ENCODE results near the gene DLGAP4. TPM values are rescaled to one million over a fixed set of nuclear protein-coding genes. Genes with fewer than 3 reads are reported as not detected.

DLGAP4 gene
- total and polyA plus RNA-seq, 10 donors: 12.0 to 60.9 (median 45.9) TPM

DNA sequence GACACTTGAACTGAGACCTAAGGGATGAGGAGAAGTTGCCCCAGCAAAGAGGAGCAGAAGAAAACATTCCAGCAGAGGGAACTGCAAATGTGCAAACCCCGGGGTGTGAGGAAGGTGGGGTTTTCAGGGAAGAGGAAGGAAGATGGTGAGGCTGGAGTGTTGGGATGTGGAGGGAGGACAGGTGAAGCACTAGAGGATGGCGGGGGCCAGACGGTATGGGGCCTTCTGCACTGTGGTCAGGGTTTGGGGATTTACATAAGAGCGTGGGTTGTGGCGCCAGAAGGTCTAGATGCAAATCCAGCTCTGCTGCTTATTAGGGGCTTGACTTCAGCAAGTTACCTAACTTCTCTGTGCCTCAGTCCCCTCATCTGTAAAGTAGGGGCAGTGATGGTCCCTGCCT is 16.0 kb downstream of the DLGAP4 start:
- 41 to 56% (median 55%) methylated on average over 5 of the region's 5 CpGs for WGBS, 5 donors
- intact Hi-C loops (cut with DNase I; ENCODE audit: low total_unique reads): no loop called here

DNA sequence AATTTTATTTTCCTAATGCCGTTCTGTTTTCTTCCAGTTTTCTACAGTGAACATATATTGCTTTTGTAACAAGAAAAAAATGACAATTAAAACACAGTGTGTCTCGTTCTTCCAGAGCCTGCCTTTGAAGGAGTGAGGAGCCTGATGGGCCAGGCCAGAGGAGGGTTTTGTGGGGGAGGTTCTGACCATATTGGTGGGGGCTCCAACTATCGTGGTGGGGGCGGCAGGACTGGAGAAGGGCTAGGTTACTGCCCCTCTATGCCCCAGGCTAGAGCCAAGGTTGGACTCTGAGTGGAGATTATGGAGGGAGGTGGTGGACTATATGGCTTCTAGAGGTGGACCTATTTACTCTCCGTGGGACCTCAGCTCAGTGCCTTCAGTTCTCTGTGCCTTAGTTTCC is 24.0 kb downstream of the DLGAP4 start:
- WGBS, 5 donors: 80 to 89% (median 82%) methylated on average over 5 of the region's 5 CpGs
- DNase-seq: no peak
- Histone ChIP-seq H3K27ac (no peak overlapping the region), H3K9me3 (peaks cover 0 to 23% (median 23%) of the 10 kb centered on the region in 8 donors), H3K36me3 (no peaks in the 10 kb centered on the region), H3K4me1 (no peaks in the 10 kb centered on the region), H3K27me3 (replicated peaks in 1 of 7) (peaks cover 0 to 44% (median 6%) of the 10 kb centered on the region in 7 donors), H3K4me3 (no peak overlapping the region)
- intact Hi-C loops (cut with DNase I; ENCODE audit: low total_unique reads): no loop called here
- TF ChIP-seq POLR2AphosphoS5 (IDR thresholded peaks at IDR 0.05) (no peak), POLR2A (IDR thresholded peaks at IDR 0.05) (no peak)
- TF ChIP-seq, protein P1, sequence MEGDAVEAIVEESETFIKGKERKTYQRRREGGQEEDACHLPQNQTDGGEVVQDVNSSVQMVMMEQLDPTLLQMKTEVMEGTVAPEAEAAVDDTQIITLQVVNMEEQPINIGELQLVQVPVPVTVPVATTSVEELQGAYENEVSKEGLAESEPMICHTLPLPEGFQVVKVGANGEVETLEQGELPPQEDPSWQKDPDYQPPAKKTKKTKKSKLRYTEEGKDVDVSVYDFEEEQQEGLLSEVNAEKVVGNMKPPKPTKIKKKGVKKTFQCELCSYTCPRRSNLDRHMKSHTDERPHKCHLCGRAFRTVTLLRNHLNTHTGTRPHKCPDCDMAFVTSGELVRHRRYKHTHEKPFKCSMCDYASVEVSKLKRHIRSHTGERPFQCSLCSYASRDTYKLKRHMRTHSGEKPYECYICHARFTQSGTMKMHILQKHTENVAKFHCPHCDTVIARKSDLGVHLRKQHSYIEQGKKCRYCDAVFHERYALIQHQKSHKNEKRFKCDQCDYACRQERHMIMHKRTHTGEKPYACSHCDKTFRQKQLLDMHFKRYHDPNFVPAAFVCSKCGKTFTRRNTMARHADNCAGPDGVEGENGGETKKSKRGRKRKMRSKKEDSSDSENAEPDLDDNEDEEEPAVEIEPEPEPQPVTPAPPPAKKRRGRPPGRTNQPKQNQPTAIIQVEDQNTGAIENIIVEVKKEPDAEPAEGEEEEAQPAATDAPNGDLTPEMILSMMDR (IDR thresholded peaks at IDR 0.05 in 8 of 11, conservative IDR thresholded peaks at IDR 0.05 in 3 of 11): no peak

More for the DNA sequence above, 16.0 kb downstream of the DLGAP4 start:
- TF ChIP-seq POLR2A (IDR thresholded peaks at IDR 0.05): no peak
- TF ChIP-seq POLR2AphosphoS5 (IDR thresholded peaks at IDR 0.05): no peak
- TF ChIP-seq, protein P1 (IDR thresholded peaks at IDR 0.05 in 8 of 11, conservative IDR thresholded peaks at IDR 0.05 in 3 of 11): no peak
- Histone ChIP-seq H3K27ac (no peak overlapping the region), H3K27me3 (replicated peaks in 1 of 7) (peaks cover 0 to 17% (median 0%) of the 10 kb centered on the region in 7 donors), H3K4me3 (no peak overlapping the region), H3K9me3 (peaks cover 0 to 37% (median 27%) of the 10 kb centered on the region in 8 donors), H3K36me3 (no peaks in the 10 kb centered on the region), H3K4me1 (no peaks in the 10 kb centered on the region)
- DNase-seq: no peak

DNA sequence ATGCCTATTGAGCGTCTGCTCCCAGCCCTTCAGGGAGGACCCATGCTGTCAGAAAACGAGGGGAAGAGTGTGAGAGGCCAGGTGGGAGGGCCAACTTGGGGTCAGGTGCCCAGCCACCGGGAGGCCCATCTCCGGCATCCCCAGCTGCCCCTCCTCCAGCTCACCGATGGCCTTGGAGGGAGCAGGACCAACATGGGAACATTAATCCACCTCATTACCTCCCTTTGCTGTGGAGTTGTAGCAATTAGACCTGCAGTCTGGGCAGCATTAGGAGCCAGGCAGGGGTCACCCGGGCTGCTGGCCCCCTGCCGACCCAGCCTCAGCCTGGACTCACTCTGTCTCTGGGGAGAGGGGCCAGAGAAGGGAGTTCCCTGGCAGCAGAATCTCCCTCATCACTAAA is 25.1 kb downstream of the DLGAP4 start:
- Histone ChIP-seq H3K27ac (no peak overlapping the region), H3K27me3 (replicated peaks in 1 of 7) (peaks cover 0 to 55% (median 6%) of the 10 kb centered on the region in 7 donors), H3K4me3 (no peak overlapping the region), H3K36me3 (no peaks in the 10 kb centered on the region), H3K4me1 (no peaks in the 10 kb centered on the region), H3K9me3 (peaks cover 0 to 12% (median 12%) of the 10 kb centered on the region in 8 donors)
- TF ChIP-seq POLR2A (IDR thresholded peaks at IDR 0.05) (no peak), POLR2AphosphoS5 (IDR thresholded peaks at IDR 0.05) (no peak)
- TF ChIP-seq, protein P1 (IDR thresholded peaks at IDR 0.05 in 8 of 11, conservative IDR thresholded peaks at IDR 0.05 in 3 of 11): no peak
- intact Hi-C loops (cut with DNase I; ENCODE audit: low total_unique reads): no loop called here
- no peak for DNase-seq
- WGBS, 5 donors: 18 to 41% (median 34%) methylated on average over 7 of the region's 7 CpGs

DNA sequence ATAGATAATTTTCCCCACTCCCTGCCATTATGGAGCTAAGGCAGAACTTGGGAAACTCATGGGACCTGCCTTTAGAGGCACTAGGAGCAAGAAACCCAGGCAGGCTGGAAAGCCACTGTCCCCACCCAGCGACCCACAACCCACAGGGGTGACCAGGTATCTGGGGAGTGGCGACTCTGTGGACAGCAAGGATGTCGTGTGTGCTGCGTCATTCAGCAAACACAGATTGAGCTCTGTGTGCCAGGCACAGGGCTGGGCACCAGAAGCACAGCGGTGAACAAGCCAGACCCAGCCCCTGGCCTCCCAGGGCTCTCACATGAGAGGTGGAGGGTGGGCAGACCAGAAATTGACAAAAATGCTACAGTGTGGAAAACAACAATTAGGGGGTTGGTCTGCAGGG is 27.7 kb downstream of the DLGAP4 start:
- Histone ChIP-seq H3K4me3 (no peak overlapping the region), H3K36me3 (no peaks in the 10 kb centered on the region), H3K27me3 (replicated peaks in 1 of 7) (peaks cover 0 to 73% (median 6%) of the 10 kb centered on the region in 7 donors), H3K27ac (no peak overlapping the region), H3K4me1 (no peaks in the 10 kb centered on the region), H3K9me3 (no peaks in the 10 kb centered on the region)
- DNase-seq: peak; percentile 37
- TF ChIP-seq POLR2AphosphoS5 (IDR thresholded peaks at IDR 0.05) (no peak), POLR2A (IDR thresholded peaks at IDR 0.05) (no peak)
- TF ChIP-seq, protein P1 (IDR thresholded peaks at IDR 0.05 in 8 of 11, conservative IDR thresholded peaks at IDR 0.05 in 3 of 11): no peak
- intact Hi-C loops (cut with DNase I; ENCODE audit: low total_unique reads): no loop called here
- 68 to 89% (median 81%) methylated on average over 3 to 5 of the region's 5 CpGs for WGBS, 5 donors
